ENCODE measurements around the gene PIGQ. TPM values are rescaled to one million over a fixed set of nuclear protein-coding genes. Genes with fewer than 3 reads are reported as not detected.

Gene PIGQ
- total and polyA plus RNA-seq, 4 donors, result 34.9 to 98.2 (median 61.4) TPM

- H3K4me1 ChIP-seq (ENCODE audit: control insufficient read depth in 5 of 5, insufficient read depth in 5 of 5, low read length in 5 of 5), result peaks cover 0 to 11% (median 0%) of the 10 kb centered on the region in 5 donors
- TF ChIP-seq, protein P1, sequence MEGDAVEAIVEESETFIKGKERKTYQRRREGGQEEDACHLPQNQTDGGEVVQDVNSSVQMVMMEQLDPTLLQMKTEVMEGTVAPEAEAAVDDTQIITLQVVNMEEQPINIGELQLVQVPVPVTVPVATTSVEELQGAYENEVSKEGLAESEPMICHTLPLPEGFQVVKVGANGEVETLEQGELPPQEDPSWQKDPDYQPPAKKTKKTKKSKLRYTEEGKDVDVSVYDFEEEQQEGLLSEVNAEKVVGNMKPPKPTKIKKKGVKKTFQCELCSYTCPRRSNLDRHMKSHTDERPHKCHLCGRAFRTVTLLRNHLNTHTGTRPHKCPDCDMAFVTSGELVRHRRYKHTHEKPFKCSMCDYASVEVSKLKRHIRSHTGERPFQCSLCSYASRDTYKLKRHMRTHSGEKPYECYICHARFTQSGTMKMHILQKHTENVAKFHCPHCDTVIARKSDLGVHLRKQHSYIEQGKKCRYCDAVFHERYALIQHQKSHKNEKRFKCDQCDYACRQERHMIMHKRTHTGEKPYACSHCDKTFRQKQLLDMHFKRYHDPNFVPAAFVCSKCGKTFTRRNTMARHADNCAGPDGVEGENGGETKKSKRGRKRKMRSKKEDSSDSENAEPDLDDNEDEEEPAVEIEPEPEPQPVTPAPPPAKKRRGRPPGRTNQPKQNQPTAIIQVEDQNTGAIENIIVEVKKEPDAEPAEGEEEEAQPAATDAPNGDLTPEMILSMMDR (IDR thresholded peaks at IDR 0.05; ENCODE audit: control extremely low read depth, extremely low read depth), result no peak
- no peak overlapping the region for H3K4me3 ChIP-seq
- ATAC-seq (ENCODE audit: insufficient read depth, low FRiP score) (no peak), DNase-seq (no peak)
- H3K27ac ChIP-seq (ENCODE audit: low read depth in 1 of 2, low read length in 1 of 2), result no peak overlapping the region
- H3K9me3 ChIP-seq (ENCODE audit: control insufficient read depth in 4 of 4, insufficient read depth in 3 of 4, low read length in 3 of 4), result no peaks in the 10 kb centered on the region
- H3K9ac ChIP-seq (ENCODE audit: insufficient read depth in 1 of 2, low read length in 2 of 2), result no peak overlapping the region
- peaks cover 0 to 14% (median 5%) of the 10 kb centered on the region in 4 donors for H3K36me3 ChIP-seq (ENCODE audit: control insufficient read depth in 4 of 4, insufficient read depth in 4 of 4, low read length in 4 of 4)
- H3K27me3 ChIP-seq (ENCODE audit: control insufficient read depth in 3 of 3, insufficient read depth in 3 of 3, low read length in 2 of 3), result no peaks in the 10 kb centered on the region
- 97% methylated on average over 43 of the region's 43 CpGs for WGBS, 2 donors
These were observed 29.3 kb downstream of the PIGQ start for GRCh38 chr16:598823-599739.

GRCh38 chr16:600781-601180 is 31.0 kb downstream of the PIGQ start:
- TF ChIP-seq, protein P1 (IDR thresholded peaks at IDR 0.05; ENCODE audit: control extremely low read depth, extremely low read depth), result no peak
- DNase-seq (no peak), ATAC-seq (ENCODE audit: insufficient read depth, low FRiP score) (no peak)
- Histone ChIP-seq H3K9me3 (ENCODE audit: control insufficient read depth in 4 of 4, insufficient read depth in 3 of 4, low read length in 3 of 4) (no peaks in the 10 kb centered on the region), H3K4me1 (ENCODE audit: control insufficient read depth in 5 of 5, insufficient read depth in 5 of 5, low read length in 5 of 5) (peaks cover 0 to 2% (median 0%) of the 10 kb centered on the region in 5 donors), H3K36me3 (ENCODE audit: control insufficient read depth in 4 of 4, insufficient read depth in 4 of 4, low read length in 4 of 4) (peaks cover 0 to 14% (median 7%) of the 10 kb centered on the region in 4 donors), H3K4me3 (no peak overlapping the region), H3K27me3 (ENCODE audit: control insufficient read depth in 3 of 3, insufficient read depth in 3 of 3, low read length in 2 of 3) (no peaks in the 10 kb centered on the region), H3K9ac (ENCODE audit: insufficient read depth in 1 of 2, low read length in 2 of 2) (no peak overlapping the region), H3K27ac (ENCODE audit: low read depth in 1 of 2, low read length in 1 of 2) (no peak overlapping the region)
- WGBS, 2 donors, result 43 to 57% methylated on average over 7 of the region's 7 CpGs

DNA sequence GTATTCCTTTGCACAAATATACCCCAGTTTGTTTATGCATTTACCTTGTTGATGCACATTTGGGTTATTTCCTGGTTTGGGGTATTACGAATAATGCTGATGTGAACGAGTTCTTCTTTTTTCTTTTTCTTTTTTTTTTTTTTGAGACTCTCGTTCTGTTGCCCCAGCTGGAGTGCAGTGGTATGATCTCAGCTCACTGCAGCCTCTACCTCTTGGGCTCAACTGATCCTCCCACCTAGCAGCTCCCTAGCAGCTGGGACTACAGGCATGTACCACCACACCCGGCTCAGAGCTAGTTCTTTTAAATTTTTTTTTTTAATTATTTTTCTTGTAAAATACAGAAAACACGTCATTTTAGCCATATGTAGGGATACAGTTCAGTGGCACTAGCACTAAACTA is 34.2 kb downstream of the PIGQ start:
- Histone ChIP-seq H3K36me3 (ENCODE audit: control insufficient read depth in 4 of 4, insufficient read depth in 4 of 4, low read length in 4 of 4) (peaks cover 0 to 10% (median 4%) of the 10 kb centered on the region in 4 donors), H3K27me3 (ENCODE audit: control insufficient read depth in 3 of 3, insufficient read depth in 3 of 3, low read length in 2 of 3) (no peaks in the 10 kb centered on the region), H3K4me1 (ENCODE audit: control insufficient read depth in 5 of 5, insufficient read depth in 5 of 5, low read length in 5 of 5) (peaks cover 0 to 4% (median 0%) of the 10 kb centered on the region in 5 donors), H3K9ac (ENCODE audit: insufficient read depth in 1 of 2, low read length in 2 of 2) (no peak overlapping the region), H3K9me3 (ENCODE audit: control insufficient read depth in 4 of 4, insufficient read depth in 3 of 4, low read length in 3 of 4) (no peaks in the 10 kb centered on the region), H3K27ac (ENCODE audit: low read depth in 1 of 2, low read length in 1 of 2) (no peak overlapping the region), H3K4me3 (no peak overlapping the region)
- 56 to 71% methylated on average over 5 of the region's 5 CpGs for WGBS, 2 donors
- TF ChIP-seq, protein P1 (IDR thresholded peaks at IDR 0.05; ENCODE audit: control extremely low read depth, extremely low read depth), result no peak
- no peak for ATAC-seq (ENCODE audit: insufficient read depth, low FRiP score)
- DNase-seq, result no peak

Data from lung (tissue), 12 donors.